ENCODE measurements around the gene SIRPG.

- TF ChIP-seq MAX (IDR thresholded peaks at IDR 0.05) (no peak), TAF1 (IDR thresholded peaks at IDR 0.05; ENCODE audit: low read depth) (no peak), RAD21 (IDR thresholded peaks at IDR 0.05; ENCODE audit: low read depth) (no peak)
Observed at GRCh38 chr20:1631309-1632151, 26.0 kb downstream of the SIRPG start.
